Stimulated activated CD4-positive, alpha-beta T cell treated with anti-CD3 and anti-CD28 coated beads, Interleukin-2, amount 100 ng/mL, for 4 hours (primary cell): ENCODE data around the gene FILIP1L.

Source experiments
- DNase-seq: peaks from one replicate; pipeline ENCODE4 v3.0.0-alpha.2; 2020; ENCODE audit warnings: low read depth

FILIP1L gene

GRCh38 chr3:99950921-99951320 is 163.4 kb downstream of the FILIP1L start:
- DNase-seq: no peak

- DNase-seq: no peak
These were observed 164.2 kb downstream of the FILIP1L start for GRCh38 chr3:99949956-99950670.

GRCh38 chr3:99948467-99949089 is 165.7 kb downstream of the FILIP1L start:
- no peak for DNase-seq

GRCh38 chr3:99947356-99947755 is 166.9 kb downstream of the FILIP1L start:
- DNase-seq: no peak

GRCh38 chr3:99945328-99945995 is 168.8 kb downstream of the FILIP1L start:
- DNase-seq: no peak

GRCh38 chr3:99943931-99944761 is 170.2 kb downstream of the FILIP1L start:
- DNase-seq: no peak

GRCh38 chr3:99941211-99941610 is 173.1 kb downstream of the FILIP1L start:
- no peak for DNase-seq

- DNase-seq: no peak
These were observed 174.0 kb downstream of the FILIP1L start for GRCh38 chr3:99940350-99940749.

GRCh38 chr3:99939876-99940275 is 174.4 kb downstream of the FILIP1L start:
- DNase-seq: no peak

GRCh38 chr3:99938270-99938911 is 175.9 kb downstream of the FILIP1L start:
- DNase-seq: no peak

GRCh38 chr3:99934975-99935797 is 179.1 kb downstream of the FILIP1L start:
- no peak for DNase-seq

GRCh38 chr3:99933971-99934750 is 180.1 kb downstream of the FILIP1L start:
- no peak for DNase-seq

GRCh38 chr3:99931059-99931458 is 183.2 kb downstream of the FILIP1L start:
- no peak for DNase-seq

- DNase-seq: no peak
These were observed 184.6 kb downstream of the FILIP1L start for GRCh38 chr3:99929745-99930139.

GRCh38 chr3:99928771-99929744 is 185.2 kb downstream of the FILIP1L start:
- no peak for DNase-seq

GRCh38 chr3:99927671-99928457 is 186.4 kb downstream of the FILIP1L start:
- no peak for DNase-seq

GRCh38 chr3:99925584-99926230 is 188.6 kb downstream of the FILIP1L start:
- no peak for DNase-seq

- no peak for DNase-seq
These were observed 190.4 kb downstream of the FILIP1L start for GRCh38 chr3:99923873-99924272.
